ENCODE data around the gene ABCG1.
A peak's percentile ranks its signal among the peaks of the same experiment; 100 is the strongest.

The ABCG1 gene

DNA sequence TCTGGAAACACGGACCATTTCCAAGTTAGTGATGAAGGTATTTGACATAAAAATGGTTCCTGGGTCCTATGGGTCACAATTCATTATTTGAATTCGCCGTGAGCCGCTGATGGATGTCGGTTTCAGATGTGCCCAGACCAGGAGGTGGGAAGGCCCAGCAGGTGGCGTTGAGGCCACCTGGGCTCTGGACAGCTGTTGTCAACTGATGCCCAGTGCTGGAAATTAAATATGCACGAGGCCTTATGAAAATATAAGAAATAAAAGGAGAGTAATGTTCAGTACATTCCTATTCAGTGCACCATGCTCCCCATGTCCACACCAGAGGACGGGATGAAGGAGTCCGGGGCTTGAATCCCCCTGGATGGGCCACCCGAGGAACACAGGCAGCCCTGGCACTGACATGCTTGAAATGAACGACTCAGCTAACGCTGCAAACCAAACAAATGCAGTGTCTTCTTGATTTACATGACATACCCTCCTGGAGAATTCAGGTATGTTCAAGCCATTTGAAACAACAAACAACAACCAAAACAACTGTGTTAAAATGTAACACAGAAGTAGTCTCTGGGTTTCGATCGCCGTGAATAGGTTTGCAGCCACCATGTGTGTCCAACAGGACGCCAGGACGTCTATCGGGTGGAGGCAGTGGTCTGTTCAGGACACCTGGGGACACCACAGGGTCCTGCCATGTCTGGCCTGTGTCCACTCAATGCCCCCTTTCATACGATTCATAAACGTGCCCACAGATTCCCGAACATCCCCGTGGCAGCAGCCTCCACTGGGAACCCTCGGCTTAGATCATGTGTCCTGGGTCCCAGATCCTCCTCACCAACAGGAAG, 90.2 kb downstream of the ABCG1 start:
- DNase-seq: no peak

DNA sequence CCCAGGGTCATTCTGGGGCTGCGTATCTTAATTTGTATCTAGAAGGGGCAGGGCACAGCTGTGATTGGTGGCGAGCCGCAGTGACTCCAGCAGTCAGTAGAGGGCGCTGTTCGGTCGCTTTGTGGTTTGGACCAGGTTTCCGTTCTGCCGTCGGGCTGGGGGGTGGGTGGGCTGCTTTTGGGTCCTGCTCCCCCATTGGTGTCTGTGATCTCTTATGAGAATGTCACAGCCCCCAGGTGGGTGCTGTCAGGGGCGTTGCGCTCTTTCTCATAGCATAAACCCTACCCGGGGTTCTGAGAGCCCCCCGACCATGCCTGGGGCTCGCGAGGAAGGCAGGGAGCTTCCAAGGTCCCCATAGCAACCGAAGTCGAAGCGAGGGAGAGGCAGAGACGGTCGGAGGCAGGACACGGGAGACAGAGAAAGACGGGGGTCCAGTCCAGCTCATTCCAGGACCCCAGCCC, 90.8 kb downstream of the ABCG1 start:
- peak; percentile 49 to 71 for DNase-seq

DNA sequence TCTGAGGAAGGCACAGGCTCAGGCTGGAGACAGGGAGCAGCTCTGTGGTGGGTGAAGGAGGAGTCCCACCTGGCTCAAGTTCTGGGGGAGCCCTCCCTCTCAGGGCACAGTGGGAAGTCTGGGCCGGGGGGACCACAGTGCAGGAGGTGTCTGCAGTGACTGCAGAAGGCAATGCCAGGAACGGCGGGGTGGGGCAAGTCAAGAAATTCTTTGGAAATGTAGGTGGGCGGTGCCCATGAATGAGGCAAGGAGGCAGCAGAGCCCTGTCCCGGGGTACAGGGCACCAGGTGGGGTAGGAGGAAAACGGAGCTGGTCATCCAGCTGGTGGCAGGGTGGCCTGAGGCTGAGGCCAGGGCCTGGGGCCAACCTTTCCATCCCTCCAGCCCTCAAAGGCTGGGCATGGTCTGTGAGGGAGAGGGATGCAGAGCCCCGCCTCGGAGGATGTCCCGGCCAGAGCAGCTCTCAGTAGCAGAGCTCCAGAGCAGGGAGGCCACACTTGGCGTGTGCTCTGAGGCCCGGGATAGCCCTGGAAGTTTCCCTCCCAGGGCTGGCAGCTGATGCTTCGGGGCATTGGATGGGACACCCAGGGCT, 91.6 kb downstream of the ABCG1 start:
- no peak for DNase-seq

DNA sequence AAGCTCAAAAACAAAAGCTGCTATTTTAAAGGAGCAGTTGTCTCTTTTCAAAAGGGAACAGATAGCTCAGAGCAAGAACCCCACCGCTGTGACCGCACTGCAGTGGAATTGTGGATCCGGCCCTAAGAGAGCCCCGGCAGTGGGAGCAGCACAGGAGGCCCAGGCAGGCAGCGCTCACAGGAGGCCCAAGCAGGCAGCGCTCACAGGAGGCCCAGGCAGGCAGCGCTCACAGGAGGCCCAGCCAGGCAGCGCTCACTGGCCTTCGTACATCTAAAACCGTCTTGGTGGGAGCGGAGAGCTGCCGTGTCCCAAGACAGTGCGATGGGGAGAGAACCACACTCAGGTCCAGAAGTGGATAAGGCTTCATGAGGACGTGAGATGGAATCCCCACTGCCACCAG, 92.2 kb downstream of the ABCG1 start:
- DNase-seq: no peak

DNA sequence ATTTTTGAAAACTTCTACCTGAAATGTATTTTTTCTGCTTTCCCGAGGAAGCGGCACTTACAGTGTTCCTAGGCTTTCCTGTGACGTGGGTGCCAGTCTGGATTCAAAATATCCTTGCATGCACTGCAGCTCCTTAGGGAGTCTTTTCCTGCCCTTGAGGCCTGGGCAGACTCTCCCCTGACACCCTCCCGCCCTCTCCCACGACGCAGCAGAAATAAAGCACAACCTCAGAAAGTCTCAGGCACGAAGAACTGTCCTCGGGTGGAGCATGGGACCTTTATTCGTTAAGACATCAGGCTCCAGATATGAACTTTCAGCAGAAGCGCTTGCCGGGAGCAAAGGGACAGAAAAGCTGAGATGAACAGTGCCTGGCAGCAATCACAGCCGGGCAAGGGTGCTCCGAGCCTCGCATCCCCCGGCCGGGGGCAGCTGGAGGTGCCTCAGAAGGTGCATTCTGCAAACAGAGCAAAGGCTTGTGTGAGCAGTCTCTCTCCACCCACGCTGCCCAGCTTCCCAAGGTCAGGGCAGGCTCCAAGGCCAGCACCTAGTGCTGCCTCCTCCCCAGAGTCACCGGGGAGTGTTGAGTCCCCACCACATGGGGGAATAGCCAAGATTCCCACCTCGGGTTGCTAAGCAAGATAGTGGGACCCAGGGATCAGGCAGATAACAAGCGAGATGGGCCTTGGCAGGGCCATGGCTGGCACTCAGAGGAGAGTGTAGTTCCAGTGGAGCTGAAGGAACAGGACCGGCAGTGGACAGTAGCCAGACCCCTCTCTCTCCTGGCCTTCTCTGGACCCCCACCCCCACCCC, 93.1 kb downstream of the ABCG1 start:
- DNase-seq: no peak

DNA sequence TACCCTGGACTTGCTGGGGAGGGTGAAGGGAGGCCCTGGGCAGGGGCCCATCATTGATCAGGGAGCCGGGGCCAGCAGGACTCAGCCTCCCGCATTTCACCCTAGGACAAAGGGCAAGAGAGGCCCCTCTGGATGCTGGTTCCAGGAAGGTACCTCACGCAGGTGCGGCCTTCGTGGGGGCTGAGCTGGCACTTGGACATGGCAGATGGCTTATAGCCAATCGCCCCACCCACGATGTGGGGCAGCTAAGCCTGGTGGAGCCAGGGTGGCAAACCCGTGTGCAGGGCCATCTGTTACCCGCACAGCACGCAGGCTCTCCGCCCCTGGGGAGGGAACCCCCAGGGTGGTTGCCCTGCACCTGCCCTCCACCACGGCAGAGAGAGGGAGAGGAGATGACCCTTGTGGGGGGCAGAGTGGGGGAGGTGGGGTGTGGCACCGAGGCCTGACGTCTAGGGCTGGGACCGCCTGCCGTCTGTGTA, 93.7 kb downstream of the ABCG1 start:
- DNase-seq: no peak

DNA sequence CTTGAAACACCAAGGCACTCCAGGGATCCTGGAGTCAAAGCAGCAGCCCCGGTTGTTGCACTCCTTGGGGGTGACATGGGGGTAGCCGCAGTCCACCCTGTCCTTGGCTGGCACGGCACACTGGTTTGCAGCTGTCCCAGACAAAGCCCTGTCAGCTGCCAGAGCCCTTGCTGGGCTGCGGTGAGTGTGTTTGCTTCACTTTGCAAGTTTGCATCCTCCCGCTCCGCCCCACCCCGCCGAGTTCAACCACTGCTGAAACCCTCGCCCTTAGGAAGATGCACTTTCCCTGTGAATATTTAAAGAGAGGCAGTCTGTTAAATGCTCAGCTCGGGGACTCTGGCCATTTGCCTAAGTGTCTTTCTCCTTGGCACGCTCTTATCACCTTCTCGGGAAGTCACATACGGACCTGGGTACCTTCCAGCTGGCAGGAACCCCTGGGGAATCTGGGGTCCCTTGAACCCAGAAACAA, 94.6 kb downstream of the ABCG1 start:
- DNase-seq: no peak

DNA sequence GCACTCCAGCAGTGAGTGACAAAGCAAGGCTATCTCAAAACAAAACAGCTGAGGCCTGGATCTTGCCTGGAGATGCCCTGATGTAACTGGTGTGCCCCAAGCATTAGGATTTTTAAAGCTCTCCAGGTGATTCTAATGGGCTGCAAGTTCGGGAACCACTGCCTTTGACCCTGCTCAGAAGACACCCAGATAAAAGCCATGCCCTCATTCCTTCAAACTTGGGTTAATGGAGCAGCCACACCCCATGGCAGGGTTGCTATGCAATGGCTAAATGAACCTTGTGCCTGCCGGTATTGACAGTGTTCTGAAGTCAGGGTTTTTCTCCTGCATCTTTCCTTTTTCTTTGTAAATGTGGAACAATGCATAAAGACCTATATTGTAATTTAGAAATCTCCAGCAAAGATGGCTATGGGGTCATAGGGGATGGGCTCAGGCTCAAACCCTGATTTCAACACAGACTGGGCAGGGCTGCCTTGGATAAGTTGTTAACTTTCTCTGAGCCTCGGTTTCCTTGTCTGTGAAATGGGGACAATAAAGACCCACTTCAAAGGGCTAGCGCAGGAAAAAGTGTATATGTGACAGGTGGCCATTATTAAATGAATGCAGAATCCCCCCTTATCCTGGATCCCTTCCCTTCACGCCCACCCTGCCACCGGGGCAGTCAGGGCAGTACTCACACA, 95.8 kb downstream of the ABCG1 start:
- no peak for DNase-seq

DNA sequence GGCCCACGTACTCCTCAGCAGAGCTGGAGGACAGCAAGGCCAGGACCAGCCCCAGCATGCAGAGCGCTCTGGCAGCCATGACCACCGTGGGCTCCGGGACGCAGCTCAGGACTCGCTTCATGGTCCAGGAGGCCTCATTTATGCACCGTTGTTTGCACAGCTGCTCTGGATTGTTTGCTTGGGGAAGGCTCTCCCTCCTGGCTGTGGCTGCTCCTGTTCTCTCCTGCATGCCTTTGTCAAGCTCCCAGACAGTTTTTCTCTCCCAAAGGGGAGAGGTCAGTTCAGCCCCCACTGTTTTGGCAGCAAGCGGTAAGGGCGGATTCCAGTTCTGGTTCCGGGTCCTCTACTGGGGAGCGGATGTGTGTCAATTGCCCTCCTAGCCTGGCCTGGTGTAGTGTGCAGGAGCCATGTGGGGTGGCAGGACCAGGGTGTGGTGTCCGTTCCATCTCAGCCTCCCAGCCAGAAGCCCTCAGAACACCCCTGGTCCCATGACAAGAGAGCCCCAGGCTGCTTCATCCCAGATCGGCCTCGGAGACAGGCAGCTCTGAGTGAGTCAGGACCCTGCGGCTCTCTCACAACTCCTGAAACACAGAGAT, 96.5 kb downstream of the ABCG1 start, which contains the start of gene TFF3:
Gene TFF3 (minus strand): TSS at position 114 of the 596 bp plus-strand sequence. CDS start 35 bp downstream, at position 79.
- no peak for DNase-seq

DNA sequence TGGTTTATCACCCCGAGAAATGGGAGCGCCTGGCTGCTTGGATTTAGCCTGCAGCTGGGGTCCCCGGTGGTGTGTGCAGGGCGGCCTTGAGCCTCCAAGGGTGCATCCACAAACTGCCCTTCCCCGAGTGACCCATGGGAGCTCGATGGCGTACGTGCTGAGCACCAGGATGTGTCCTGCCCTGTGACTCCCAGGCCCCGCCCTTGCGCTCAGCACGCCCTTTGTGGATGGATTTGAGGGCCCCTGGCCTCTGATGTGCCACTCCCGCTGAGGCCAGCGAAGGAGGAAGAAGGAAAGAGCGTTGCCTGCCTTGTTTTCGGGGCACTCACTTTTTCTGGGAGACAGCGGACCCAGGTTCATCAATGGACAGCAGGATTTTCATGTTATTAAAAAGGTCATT, 98.0 kb downstream of the ABCG1 start:
- no peak for DNase-seq

DNA sequence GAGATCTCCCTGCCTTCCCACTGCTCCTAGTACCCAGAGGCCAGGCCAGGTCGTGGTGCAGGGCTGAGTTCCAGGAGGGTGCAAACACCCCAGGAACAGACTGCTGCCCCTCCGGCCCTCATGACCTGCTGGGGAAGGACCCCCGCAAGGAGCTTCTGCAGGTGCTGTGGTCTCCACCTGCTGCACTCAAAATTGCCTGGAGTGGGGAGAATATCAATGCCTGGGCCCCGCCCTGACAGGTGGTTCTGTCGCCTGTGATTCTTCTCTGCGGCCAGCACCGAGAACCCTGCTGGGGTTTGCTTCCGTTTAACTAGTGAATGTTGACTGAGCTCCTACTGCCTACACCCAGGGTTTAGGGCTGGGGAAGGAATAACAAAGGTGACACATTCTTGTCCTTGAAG, 98.4 kb downstream of the ABCG1 start:
- DNase-seq: no peak

DNA sequence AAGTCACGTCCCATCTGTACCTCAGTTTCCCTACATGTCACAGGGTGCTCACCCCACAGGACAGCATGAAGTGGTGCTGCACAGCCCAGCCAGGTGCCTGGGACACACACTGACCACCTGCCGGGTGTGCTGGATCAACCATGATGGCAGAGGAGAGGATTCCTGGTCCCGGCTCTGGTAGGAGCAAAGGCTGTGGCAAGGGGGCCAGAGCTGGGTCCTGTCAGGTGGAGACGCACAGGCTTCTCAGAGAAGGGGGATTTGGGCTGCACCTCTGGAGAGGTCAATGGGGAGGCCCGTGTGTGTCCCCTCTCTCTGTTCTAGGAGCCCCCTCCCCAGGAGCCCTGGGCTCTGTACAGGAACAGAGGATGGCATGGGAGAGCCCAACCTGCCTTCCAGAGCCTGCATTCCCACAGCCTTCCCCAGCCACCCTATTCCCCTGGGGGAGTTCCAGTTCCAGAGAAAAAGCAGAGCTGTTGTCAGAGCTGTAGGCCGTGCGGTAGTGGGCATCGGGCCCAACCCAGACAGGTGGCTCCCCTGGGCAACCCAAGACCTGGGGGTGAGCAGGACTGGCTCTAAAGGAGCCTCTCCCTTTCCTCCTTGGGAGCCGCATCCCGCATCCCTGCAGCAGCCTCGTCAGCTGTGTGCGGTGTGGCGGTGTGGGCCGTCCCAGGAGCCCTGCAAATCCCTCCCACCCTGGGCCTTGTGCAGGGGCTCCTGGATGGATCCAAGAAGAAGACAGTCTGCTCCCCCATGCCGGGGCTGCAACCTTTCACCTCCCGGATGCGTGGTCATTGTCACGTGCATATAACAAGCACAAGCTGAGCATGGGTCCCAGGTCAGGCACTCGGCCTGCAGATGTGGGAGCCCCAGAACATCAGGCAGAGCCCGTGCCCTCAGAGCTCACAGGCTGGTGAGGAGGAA, 99.1 kb downstream of the ABCG1 start:
- DNase-seq: no peak

DNA sequence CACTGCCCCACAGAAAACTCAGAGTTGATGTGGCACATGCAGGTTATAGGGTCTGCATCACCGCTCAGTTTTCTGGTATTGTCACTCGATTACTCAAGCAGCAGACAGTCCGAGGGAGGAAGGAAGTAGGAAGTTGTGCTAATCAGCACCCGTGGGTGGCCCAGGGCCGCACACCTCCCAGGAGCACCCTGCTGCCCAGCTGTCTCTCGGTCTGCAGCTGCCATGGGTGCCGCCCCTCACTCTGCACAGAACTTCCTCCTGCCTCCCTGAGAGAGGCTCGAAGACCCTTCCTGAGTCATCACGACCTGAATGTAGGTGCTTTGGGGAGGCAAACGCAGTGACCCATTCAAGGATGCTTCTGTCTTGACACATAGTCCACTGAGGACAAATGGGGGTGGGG, 100.4 kb downstream of the ABCG1 start:
- DNase-seq: no peak

DNA sequence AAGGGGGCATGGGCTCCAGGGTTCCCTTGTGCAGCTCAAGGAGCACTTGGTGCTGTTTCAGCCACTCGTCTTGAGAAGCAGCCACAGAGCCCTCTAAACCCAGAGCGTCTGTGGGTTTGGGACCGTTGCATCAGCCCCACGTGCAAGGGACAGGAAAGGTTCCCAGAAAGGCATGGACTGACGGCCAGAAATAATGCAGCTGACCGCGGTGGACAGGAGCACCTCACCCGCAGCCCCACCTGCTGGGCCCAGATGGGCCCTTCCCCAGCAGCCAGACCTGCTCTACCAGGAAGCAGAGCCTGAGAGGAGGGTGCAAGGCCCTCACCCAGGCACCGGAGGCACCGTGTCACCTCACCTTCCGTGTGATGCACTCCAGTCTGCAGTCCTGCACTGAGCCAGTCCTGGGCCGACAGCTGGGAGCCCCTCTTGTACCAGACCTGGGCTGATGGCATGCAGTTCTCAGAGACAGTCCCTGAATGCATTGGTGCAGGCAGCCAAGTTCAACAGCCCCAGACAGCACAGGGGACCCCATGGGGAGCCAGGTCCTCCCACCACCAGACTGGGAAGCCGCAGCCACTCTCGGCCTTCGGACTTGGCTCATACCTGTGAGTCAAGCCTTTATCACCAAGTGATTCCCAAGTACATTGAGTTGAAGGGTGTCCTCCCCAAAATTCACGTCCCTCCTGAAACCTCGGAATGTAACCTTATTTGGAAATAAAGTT, 101.1 kb downstream of the ABCG1 start:
- DNase-seq: no peak

DNA sequence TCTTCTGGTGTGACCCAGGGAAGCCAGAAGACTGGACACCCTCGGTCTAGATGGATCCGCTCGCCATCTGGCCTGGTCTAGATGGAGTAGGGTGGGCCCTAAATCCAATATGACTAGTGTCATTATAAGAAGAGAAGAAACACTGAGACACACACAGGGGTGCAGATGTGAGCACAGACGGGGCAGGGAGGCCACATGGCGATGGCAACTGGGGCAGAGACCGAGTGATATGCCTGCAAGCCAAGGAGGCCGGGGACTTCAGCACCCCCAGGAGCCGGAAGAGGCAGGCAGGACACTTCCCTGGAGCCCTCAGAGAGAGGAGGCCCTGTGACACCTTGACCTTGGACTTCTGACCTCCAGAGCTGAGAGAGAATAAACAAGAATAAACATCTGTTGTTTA, 101.9 kb downstream of the ABCG1 start:
- DNase-seq: no peak

DNA sequence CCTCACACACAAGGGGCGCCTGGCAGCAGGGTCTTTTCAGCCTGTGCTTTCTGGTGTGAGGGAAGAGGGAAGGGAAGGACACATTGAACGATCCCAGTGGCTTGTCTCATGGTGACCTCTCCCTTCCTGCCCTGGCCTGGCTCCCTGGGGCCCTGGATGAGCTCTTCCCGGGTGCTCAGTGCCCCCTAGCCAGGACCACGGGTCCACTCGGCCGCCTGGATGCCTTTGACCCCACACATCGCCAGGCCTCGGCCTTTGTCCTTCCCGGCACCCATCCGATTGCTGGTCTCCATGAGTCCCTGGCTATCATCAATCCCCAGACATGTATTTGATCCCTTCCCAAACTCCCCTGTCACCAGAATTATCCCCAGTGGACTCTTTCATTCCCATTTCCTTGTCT, 102.3 kb downstream of the ABCG1 start:
- no peak for DNase-seq

DNA sequence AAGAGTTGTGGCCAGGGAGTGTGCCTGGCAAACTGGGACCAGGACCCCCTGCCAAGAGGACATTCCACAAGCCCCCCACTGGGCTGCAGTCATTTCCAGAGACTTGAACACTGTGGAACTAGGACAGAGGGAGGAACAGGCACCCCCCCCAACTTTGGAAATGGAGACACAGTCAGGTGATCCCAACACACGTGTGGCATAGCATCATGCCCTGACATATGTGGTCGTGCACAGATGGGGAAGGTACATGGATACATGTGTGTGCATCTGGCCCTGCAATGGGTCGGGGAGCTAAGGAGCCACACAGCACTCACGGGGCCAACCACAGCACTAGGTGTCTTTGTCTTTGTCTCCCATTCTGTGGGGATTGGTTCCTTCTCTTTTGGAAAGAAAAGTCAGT, 102.9 kb downstream of the ABCG1 start:
- DNase-seq: no peak

DNA sequence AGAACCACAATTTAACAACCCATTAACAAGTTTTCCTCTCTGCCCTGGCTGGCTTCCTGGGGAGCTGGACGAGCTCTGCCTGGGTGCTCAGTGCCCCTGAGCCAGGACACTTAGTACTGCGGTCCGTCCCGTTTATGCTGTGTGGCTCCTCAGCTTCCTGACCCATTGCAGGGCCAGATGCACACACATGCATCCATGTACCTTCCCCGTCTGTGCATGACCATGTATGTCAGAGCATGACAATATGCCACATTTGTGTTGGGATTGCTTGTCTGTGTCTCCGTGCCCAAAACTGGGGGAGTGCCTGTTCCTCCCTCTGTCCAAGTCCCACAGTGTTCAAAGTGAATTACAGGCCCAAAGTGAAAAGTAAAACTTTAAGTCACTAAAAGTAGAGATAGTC, 106.0 kb downstream of the ABCG1 start:
- DNase-seq: no peak

DNA sequence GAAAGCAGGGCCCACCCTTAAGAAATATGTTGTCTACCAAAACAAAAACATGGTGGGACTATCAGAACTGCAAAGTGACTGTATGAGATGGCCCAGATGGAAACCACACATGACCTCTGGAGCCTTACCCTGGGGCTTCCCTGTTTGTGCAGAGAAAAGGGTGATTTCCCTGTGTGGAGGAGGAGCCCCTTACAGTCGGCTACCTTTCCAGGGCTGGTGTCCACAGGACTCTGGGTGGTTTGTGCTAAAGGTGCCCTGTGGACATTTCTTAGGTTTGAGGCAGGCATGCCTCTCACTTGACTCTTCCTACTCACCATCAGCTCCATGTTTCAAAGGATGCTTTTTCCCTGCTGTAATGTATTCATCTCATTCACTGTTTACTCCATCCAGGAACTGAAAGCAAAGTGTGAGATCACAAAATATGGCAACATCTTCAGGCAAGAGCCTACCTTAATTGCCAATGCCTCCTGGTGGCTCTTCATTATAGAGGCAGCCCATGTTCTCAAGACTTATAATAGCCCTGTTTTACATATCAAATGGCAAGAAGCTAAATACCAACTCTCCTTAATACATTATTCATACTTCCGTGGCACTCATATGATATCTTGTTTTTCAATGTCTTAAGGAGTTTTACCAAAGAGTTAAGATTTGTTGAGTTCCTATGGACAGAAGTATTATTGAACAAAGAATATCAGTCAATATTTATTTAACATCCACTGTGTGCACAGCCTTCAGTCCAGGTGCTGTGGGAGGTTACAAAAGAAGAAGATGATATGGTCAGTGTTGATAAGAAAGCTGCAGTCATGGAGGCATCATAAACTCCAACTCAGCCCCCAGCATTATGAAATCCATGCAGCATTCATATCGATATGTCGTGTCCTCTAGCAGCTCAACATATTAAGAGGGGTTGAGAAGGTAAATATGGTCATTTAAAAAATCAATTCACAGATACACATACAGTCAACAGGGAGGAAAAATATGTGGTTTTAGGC, 111.7 kb downstream of the ABCG1 start:
- no peak for DNase-seq

Data from activated CD4-positive, alpha-beta T cell treated with anti-CD3 and anti-CD28 coated beads for 4 hours (primary cell).